HG03039 (cell line): ENCODE data around the gene PDZD2.

Experiments
- ATAC-seq: cut with Tn5 transposase; IDR thresholded peaks from one replicate; pipeline ENCODE4 v1.9.1; 2021; ENCODE audit warnings: mild to moderate bottlenecking, moderate library complexity; ENCODE audit not compliant: unreplicated experiment

Gene PDZD2

GRCh38 chr5:31809050-31809870 is 170.3 kb downstream of the PDZD2 start:
- no peak for ATAC-seq

GRCh38 chr5:31811210-31811609 is 172.3 kb downstream of the PDZD2 start:
- no peak for ATAC-seq

- no peak for ATAC-seq
Measured at GRCh38 chr5:31815376-31815775, 176.4 kb downstream of the PDZD2 start.

GRCh38 chr5:31819926-31820516 is 181.1 kb downstream of the PDZD2 start:
- no peak for ATAC-seq

GRCh38 chr5:31823472-31823871 is 184.5 kb downstream of the PDZD2 start:
- no peak for ATAC-seq

- ATAC-seq, result no peak
Measured at GRCh38 chr5:31824869-31825517, 186.1 kb downstream of the PDZD2 start.

GRCh38 chr5:31825518-31826068 is 186.7 kb downstream of the PDZD2 start:
- ATAC-seq, result no peak

- no peak for ATAC-seq
Measured at GRCh38 chr5:31827867-31828266, 188.9 kb downstream of the PDZD2 start.

GRCh38 chr5:31832966-31833365 is 194.0 kb downstream of the PDZD2 start:
- ATAC-seq, result no peak

- ATAC-seq, result no peak
Measured at GRCh38 chr5:31833710-31834109, 194.8 kb downstream of the PDZD2 start.

- no peak for ATAC-seq
Measured at GRCh38 chr5:31844622-31845345, 205.9 kb downstream of the PDZD2 start.

- no peak for ATAC-seq
Measured at GRCh38 chr5:31845361-31845760, 206.4 kb downstream of the PDZD2 start.

- no peak for ATAC-seq
Measured at GRCh38 chr5:31846934-31847333, 208.0 kb downstream of the PDZD2 start.

- no peak for ATAC-seq
Measured at GRCh38 chr5:31847354-31847753, 208.4 kb downstream of the PDZD2 start.

- ATAC-seq, result no peak
Measured at GRCh38 chr5:31850981-31851689, 212.2 kb downstream of the PDZD2 start.

GRCh38 chr5:31853398-31854135 is 214.6 kb downstream of the PDZD2 start:
- no peak for ATAC-seq

GRCh38 chr5:31854181-31855133 is 215.5 kb downstream of the PDZD2 start:
- ATAC-seq, result no peak

- ATAC-seq, result no peak
Measured at GRCh38 chr5:31855134-31856040, 216.5 kb downstream of the PDZD2 start.
